ENCODE data around the gene C20orf144. TPM values are rescaled to one million over a fixed set of nuclear protein-coding genes. Genes with fewer than 3 reads are reported as not detected.

The C20orf144 gene
- polyA plus RNA-seq, 2 donors, result 0.02 to 0.04 TPM

GRCh38 chr20:33647603-33648395 is 14.3 kb upstream of the C20orf144 start:
- Histone ChIP-seq H3K9me3 (ENCODE audit: control insufficient read depth in 2 of 2, insufficient read depth in 1 of 2, low read depth in 1 of 2, low read length in 1 of 2) (no peaks in the 10 kb centered on the region), H3K4me3 (ENCODE audit: low read depth in 1 of 2, low read length in 2 of 2) (no peak overlapping the region), H3K36me3 (ENCODE audit: control insufficient read depth in 2 of 2, insufficient read depth in 2 of 2, low read length in 1 of 2) (peaks cover 0 to 10% of the 10 kb centered on the region in 2 donors), H3K27ac (ENCODE audit: low read depth in 2 of 2, low read length in 1 of 2) (peak overlapping the region; percentile 87 to 90), H3K4me1 (ENCODE audit: control insufficient read depth in 2 of 2, insufficient read depth in 2 of 2, low read length in 1 of 2) (peaks cover 17 to 29% of the 10 kb centered on the region in 2 donors), H3K27me3 (ENCODE audit: control insufficient read depth in 1 of 2, insufficient read depth in 2 of 2, low read length in 2 of 2) (no peaks in the 10 kb centered on the region)
- WGBS, 2 donors, result 48 to 52% methylated on average over 11 of the region's 11 CpGs

GRCh38 chr20:33648396-33649004 is 13.6 kb upstream of the C20orf144 start:
- Histone ChIP-seq H3K27me3 (ENCODE audit: control insufficient read depth in 1 of 2, insufficient read depth in 2 of 2, low read length in 2 of 2) (no peaks in the 10 kb centered on the region), H3K27ac (ENCODE audit: low read depth in 2 of 2, low read length in 1 of 2) (peak overlapping the region; percentile 87 to 90), H3K4me1 (ENCODE audit: control insufficient read depth in 2 of 2, insufficient read depth in 2 of 2, low read length in 1 of 2) (peaks cover 21 to 31% of the 10 kb centered on the region in 2 donors), H3K9me3 (ENCODE audit: control insufficient read depth in 2 of 2, insufficient read depth in 1 of 2, low read depth in 1 of 2, low read length in 1 of 2) (no peaks in the 10 kb centered on the region), H3K4me3 (ENCODE audit: low read depth in 1 of 2, low read length in 2 of 2) (no peak overlapping the region), H3K36me3 (ENCODE audit: control insufficient read depth in 2 of 2, insufficient read depth in 2 of 2, low read length in 1 of 2) (peaks cover 0 to 10% of the 10 kb centered on the region in 2 donors)
- WGBS, 2 donors, result 55 to 72% methylated on average over 14 of the region's 14 CpGs

- H3K27ac ChIP-seq (ENCODE audit: low read depth in 2 of 2, low read length in 1 of 2), result peak overlapping the region; percentile 62 to 90
- no peak overlapping the region for H3K4me3 ChIP-seq (ENCODE audit: low read depth in 1 of 2, low read length in 2 of 2)
- WGBS, 2 donors, result 49 to 63% methylated on average over 19 of the region's 19 CpGs
These were observed 12.9 kb upstream of the C20orf144 start for GRCh38 chr20:33649201-33649681.

GRCh38 chr20:33650111-33650752 is 11.9 kb upstream of the C20orf144 start:
- peak overlapping the region in 1 of 2 donors; percentile 8 for H3K27ac ChIP-seq (ENCODE audit: low read depth in 2 of 2, low read length in 1 of 2)

More at GRCh38 chr20:33649201-33649681, 12.9 kb upstream of the C20orf144 start:
- H3K27me3 ChIP-seq (ENCODE audit: control insufficient read depth in 1 of 2, insufficient read depth in 2 of 2, low read length in 2 of 2), result no peaks in the 10 kb centered on the region
- H3K9me3 ChIP-seq (ENCODE audit: control insufficient read depth in 2 of 2, insufficient read depth in 1 of 2, low read depth in 1 of 2, low read length in 1 of 2), result no peaks in the 10 kb centered on the region
- H3K36me3 ChIP-seq (ENCODE audit: control insufficient read depth in 2 of 2, insufficient read depth in 2 of 2, low read length in 1 of 2), result peaks cover 0 to 8% of the 10 kb centered on the region in 2 donors
- peaks cover 22 to 38% of the 10 kb centered on the region in 2 donors for H3K4me1 ChIP-seq (ENCODE audit: control insufficient read depth in 2 of 2, insufficient read depth in 2 of 2, low read length in 1 of 2)

GRCh38 chr20:33650753-33651561 is 11.2 kb upstream of the C20orf144 start:
- no peaks in the 10 kb centered on the region for H3K36me3 ChIP-seq (ENCODE audit: control insufficient read depth in 2 of 2, insufficient read depth in 2 of 2, low read length in 1 of 2)
- 59 to 60% methylated on average over 10 of the region's 10 CpGs for WGBS, 2 donors
- H3K9me3 ChIP-seq (ENCODE audit: control insufficient read depth in 2 of 2, insufficient read depth in 1 of 2, low read depth in 1 of 2, low read length in 1 of 2), result no peaks in the 10 kb centered on the region
- H3K4me1 ChIP-seq (ENCODE audit: control insufficient read depth in 2 of 2, insufficient read depth in 2 of 2, low read length in 1 of 2), result peaks cover 22 to 47% of the 10 kb centered on the region in 2 donors
- H3K4me3 ChIP-seq (ENCODE audit: low read depth in 1 of 2, low read length in 2 of 2), result no peak overlapping the region
- H3K27ac ChIP-seq (ENCODE audit: low read depth in 2 of 2, low read length in 1 of 2), result peak overlapping the region; percentile 63 to 89
- H3K27me3 ChIP-seq (ENCODE audit: control insufficient read depth in 1 of 2, insufficient read depth in 2 of 2, low read length in 2 of 2), result no peaks in the 10 kb centered on the region

More at GRCh38 chr20:33650111-33650752, 11.9 kb upstream of the C20orf144 start:
- H3K4me3 ChIP-seq (ENCODE audit: low read depth in 1 of 2, low read length in 2 of 2), result no peak overlapping the region
- H3K36me3 ChIP-seq (ENCODE audit: control insufficient read depth in 2 of 2, insufficient read depth in 2 of 2, low read length in 1 of 2), result no peaks in the 10 kb centered on the region
- WGBS, 2 donors, result 69 to 73% methylated on average over 11 of the region's 11 CpGs
- no peaks in the 10 kb centered on the region for H3K9me3 ChIP-seq (ENCODE audit: control insufficient read depth in 2 of 2, insufficient read depth in 1 of 2, low read depth in 1 of 2, low read length in 1 of 2)
- peaks cover 22 to 47% of the 10 kb centered on the region in 2 donors for H3K4me1 ChIP-seq (ENCODE audit: control insufficient read depth in 2 of 2, insufficient read depth in 2 of 2, low read length in 1 of 2)
- no peaks in the 10 kb centered on the region for H3K27me3 ChIP-seq (ENCODE audit: control insufficient read depth in 1 of 2, insufficient read depth in 2 of 2, low read length in 2 of 2)

GRCh38 chr20:33651562-33652048 is 10.5 kb upstream of the C20orf144 start:
- WGBS, 2 donors, result 47 to 49% methylated on average over 13 of the region's 13 CpGs
- Histone ChIP-seq H3K27ac (ENCODE audit: low read depth in 2 of 2, low read length in 1 of 2) (peak overlapping the region; percentile 63 to 89), H3K36me3 (ENCODE audit: control insufficient read depth in 2 of 2, insufficient read depth in 2 of 2, low read length in 1 of 2) (no peaks in the 10 kb centered on the region), H3K9me3 (ENCODE audit: control insufficient read depth in 2 of 2, insufficient read depth in 1 of 2, low read depth in 1 of 2, low read length in 1 of 2) (no peaks in the 10 kb centered on the region), H3K4me1 (ENCODE audit: control insufficient read depth in 2 of 2, insufficient read depth in 2 of 2, low read length in 1 of 2) (peaks cover 20 to 47% of the 10 kb centered on the region in 2 donors), H3K27me3 (ENCODE audit: control insufficient read depth in 1 of 2, insufficient read depth in 2 of 2, low read length in 2 of 2) (no peaks in the 10 kb centered on the region), H3K4me3 (ENCODE audit: low read depth in 1 of 2, low read length in 2 of 2) (no peak overlapping the region)

- Histone ChIP-seq H3K4me3 (ENCODE audit: low read depth in 1 of 2, low read length in 2 of 2) (no peak overlapping the region), H3K9me3 (ENCODE audit: control insufficient read depth in 2 of 2, insufficient read depth in 1 of 2, low read depth in 1 of 2, low read length in 1 of 2) (no peaks in the 10 kb centered on the region), H3K27ac (ENCODE audit: low read depth in 2 of 2, low read length in 1 of 2) (peak overlapping the region; percentile 50 to 68), H3K27me3 (ENCODE audit: control insufficient read depth in 1 of 2, insufficient read depth in 2 of 2, low read length in 2 of 2) (no peaks in the 10 kb centered on the region), H3K4me1 (ENCODE audit: control insufficient read depth in 2 of 2, insufficient read depth in 2 of 2, low read length in 1 of 2) (peaks cover 18 to 37% of the 10 kb centered on the region in 2 donors), H3K36me3 (ENCODE audit: control insufficient read depth in 2 of 2, insufficient read depth in 2 of 2, low read length in 1 of 2) (peaks cover 0 to 4% of the 10 kb centered on the region in 2 donors)
- 31 to 38% methylated on average over 16 of the region's 16 CpGs for WGBS, 2 donors
These were observed 8.8 kb upstream of the C20orf144 start for GRCh38 chr20:33653218-33653899.

- Histone ChIP-seq H3K4me3 (ENCODE audit: low read depth in 1 of 2, low read length in 2 of 2) (no peak overlapping the region), H3K4me1 (ENCODE audit: control insufficient read depth in 2 of 2, insufficient read depth in 2 of 2, low read length in 1 of 2) (peaks cover 15 to 32% of the 10 kb centered on the region in 2 donors)
- WGBS, 2 donors, result 60 to 61% methylated on average over 11 of the region's 11 CpGs
These were observed 8.1 kb upstream of the C20orf144 start for GRCh38 chr20:33653900-33654596.

More at GRCh38 chr20:33653900-33654596, 8.1 kb upstream of the C20orf144 start:
- Histone ChIP-seq H3K27ac (ENCODE audit: low read depth in 2 of 2, low read length in 1 of 2) (peak overlapping the region; percentile 50 to 68), H3K36me3 (ENCODE audit: control insufficient read depth in 2 of 2, insufficient read depth in 2 of 2, low read length in 1 of 2) (peaks cover 4 to 5% of the 10 kb centered on the region in 2 donors), H3K27me3 (ENCODE audit: control insufficient read depth in 1 of 2, insufficient read depth in 2 of 2, low read length in 2 of 2) (no peaks in the 10 kb centered on the region), H3K9me3 (ENCODE audit: control insufficient read depth in 2 of 2, insufficient read depth in 1 of 2, low read depth in 1 of 2, low read length in 1 of 2) (no peaks in the 10 kb centered on the region)

All from esophagus (tissue), 2 donors.